PC-3 (cell line): ENCODE measurements around the gene ZFP36L2. TPM values are rescaled to one million over a fixed set of nuclear protein-coding genes. Genes with fewer than 3 reads are reported as not detected.

ENCODE experiments used
- ATAC-seq: fragments of 200-7000 bp; cut with Tn5 transposase; 2 replicates; pipeline ENCODE4 v1.9.1; 2020; ENCODE audit warnings: mild to moderate bottlenecking, moderate library complexity
- BruUV-seq: library from RNA; stranded (reverse); fragments of 400-500 nt; replicated peaks from 2 replicates; lab custom pipeline; 2021; lab: Mats Ljungman, UMichigan
- CTCF ChIA-PET: fragments of 300-600 bp; sonication (Branson Sonifier 250); formaldehyde crosslinking; loops from one replicate; lab custom pipeline; 2022; ENCODE audit warnings: antibody characterized with exemption; lab: Charles Lee
- POLR2A ChIA-PET: fragments of 300-600 bp; sonication (Branson Sonifier 250); formaldehyde crosslinking; loops from one replicate; lab custom pipeline; 2022; ENCODE audit warnings: antibody characterized with exemption; ENCODE audit not compliant: unreplicated experiment; lab: Charles Lee
- DNase-seq: peaks from one replicate; pipeline ENCODE4 v3.0.0-alpha.2; 2015
- H2AFZ ChIP-seq: fragments of 300-600 bp; sonication (generic); 2 replicates; pipeline ENCODE4 v1.6.0; 2016; ENCODE audit warnings: antibody characterized with exemption, low read length
- H3F3A ChIP-seq: fragments of 300-600 bp; sonication (generic); one replicate; pipeline ENCODE4 v1.6.0; 2017; ENCODE audit warnings: antibody characterized with exemption, low read length, control low read depth, mild to moderate bottlenecking; ENCODE audit not compliant: unreplicated experiment
- H3K27ac ChIP-seq: fragments of 300-600 bp; sonication (generic); 2 replicates; pipeline ENCODE4 v1.5.1; 2016; ENCODE audit warnings: mild to moderate bottlenecking, low read length
- H3K27me3 ChIP-seq: fragments of 300-600 bp; sonication (generic); 2 replicates; pipeline ENCODE4 v1.6.1; 2016; ENCODE audit warnings: low read length, mixed read lengths
- H3K36me3 ChIP-seq: fragments of 300-600 bp; sonication (generic); 2 replicates; pipeline ENCODE4 v1.6.1; 2016; ENCODE audit warnings: low read depth, mixed run types, low read length, mixed read lengths
- H3K4me1 ChIP-seq: fragments of 300-600 bp; sonication (generic); 2 replicates; pipeline ENCODE4 v1.5.1; 2016; ENCODE audit warnings: low read length; ENCODE audit not compliant: insufficient read depth
- H3K4me2 ChIP-seq: fragments of 300-600 bp; sonication (generic); 2 replicates; pipeline ENCODE4 v1.6.0; 2016; ENCODE audit warnings: low read length
- H3K4me3 ChIP-seq: fragments of 300-600 bp; sonication (generic); 2 replicates; pipeline ENCODE4 v1.5.1; 2016; ENCODE audit warnings: mild to moderate bottlenecking, low read length, mixed read lengths
- H3K79me2 ChIP-seq: fragments of 300-600 bp; sonication (generic); 2 replicates; pipeline ENCODE4 v1.6.1; 2017; ENCODE audit warnings: low read length, mixed read lengths
- H3K9ac ChIP-seq: fragments of 300-600 bp; sonication (generic); 2 replicates; pipeline ENCODE4 v1.6.0; 2016; ENCODE audit warnings: mild to moderate bottlenecking, low read length
- H3K9me2 ChIP-seq: fragments of 300-600 bp; sonication (generic); replicated peaks from 2 replicates; pipeline ENCODE4 v1.6.1; 2016; ENCODE audit warnings: mixed run types, low read length, mixed read lengths
- H3K9me3 ChIP-seq: fragments of 300-600 bp; sonication (generic); 2 replicates; pipeline ENCODE4 v1.6.1; 2016; ENCODE audit warnings: low read length, mixed read lengths
- H4K20me1 ChIP-seq: fragments of 300-600 bp; sonication (generic); 2 replicates; pipeline ENCODE4 v1.6.1; 2016; ENCODE audit warnings: low read length, mixed read lengths
- EZH2 ChIP-seq: fragments of 300-600 bp; sonication (generic); IDR thresholded peaks from one replicate; pipeline ENCODE4 v1.6.1; 2017; ENCODE audit warnings: antibody characterized with exemption, mild to moderate bottlenecking, low read length; ENCODE audit not compliant: unreplicated experiment
- EZH2phosphoT487 ChIP-seq: fragments of 300-600 bp; sonication (generic); IDR thresholded peaks from 2 replicates; pipeline ENCODE4 v1.6.1; 2018; ENCODE audit warnings: mild to moderate bottlenecking, antibody characterized with exemption, low read length, borderline replicate concordance
- intact Hi-C: fragments of 100-400 bp; cut with micrococcal nuclease; formaldehyde crosslinking; loops from 2 replicates; pipeline ENCODE4 v1.9.0; 2023
- total RNA-seq: library from RNA; depleted of rRNA; stranded (reverse); fragments of >200 nt; gene quantifications from 2 replicates; pipeline ENCODE4 v1.2.3, GENCODE V29; 2014
- TF ChIP-seq, protein P1 (sequence below): fragments of 300-600 bp; sonication (generic); conservative IDR thresholded peaks from 2 replicates; pipeline ENCODE4 v1.5.1; 2017; ENCODE audit warnings: antibody characterized with exemption, low read depth, mild to moderate bottlenecking, low read length

Gene ZFP36L2
- total RNA-seq, 1 experiment from 2014 or later: 14.8 TPM

DNA sequence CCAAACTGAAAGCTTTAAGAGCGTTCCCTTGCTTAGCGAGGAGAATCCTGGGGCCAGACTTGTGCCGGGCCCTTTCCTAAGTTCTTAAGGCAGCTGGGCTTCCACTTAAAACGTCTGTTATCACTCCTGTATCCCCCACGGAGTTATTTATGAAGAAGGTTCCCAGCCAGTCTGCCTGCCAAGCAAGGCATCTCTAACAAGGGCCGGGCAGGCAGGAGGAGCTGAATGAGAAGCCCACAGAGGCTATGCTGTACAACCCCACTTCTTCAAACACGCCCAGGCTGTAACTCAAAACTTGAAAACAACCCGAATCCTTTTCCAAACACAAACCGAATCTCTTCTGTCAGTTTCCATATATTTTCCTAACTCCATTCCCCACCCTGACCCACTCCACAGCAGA lies 39.0 kb upstream of the ZFP36L2 start:
- intact Hi-C loops: no loop called here
- Histone ChIP-seq H3F3A (no peaks in the 10 kb centered on the region), H3K9me2 (no peaks in the 10 kb centered on the region), H3K27ac (no peak overlapping the region), H3K4me2 (no peak overlapping the region), H3K4me1 (no peaks in the 10 kb centered on the region), H4K20me1 (no peaks in the 10 kb centered on the region), H3K4me3 (no peak overlapping the region), H3K9me3 (no peaks in the 10 kb centered on the region), H3K27me3 (no peaks in the 10 kb centered on the region), H3K79me2 (no peaks in the 10 kb centered on the region), H3K9ac (no peak overlapping the region), H3K36me3 (no peaks in the 10 kb centered on the region), H2AFZ (no peak overlapping the region)
- POLR2A ChIA-PET: no interaction called here
- BruUV-seq: no TSS peak
- TF ChIP-seq, protein P1, sequence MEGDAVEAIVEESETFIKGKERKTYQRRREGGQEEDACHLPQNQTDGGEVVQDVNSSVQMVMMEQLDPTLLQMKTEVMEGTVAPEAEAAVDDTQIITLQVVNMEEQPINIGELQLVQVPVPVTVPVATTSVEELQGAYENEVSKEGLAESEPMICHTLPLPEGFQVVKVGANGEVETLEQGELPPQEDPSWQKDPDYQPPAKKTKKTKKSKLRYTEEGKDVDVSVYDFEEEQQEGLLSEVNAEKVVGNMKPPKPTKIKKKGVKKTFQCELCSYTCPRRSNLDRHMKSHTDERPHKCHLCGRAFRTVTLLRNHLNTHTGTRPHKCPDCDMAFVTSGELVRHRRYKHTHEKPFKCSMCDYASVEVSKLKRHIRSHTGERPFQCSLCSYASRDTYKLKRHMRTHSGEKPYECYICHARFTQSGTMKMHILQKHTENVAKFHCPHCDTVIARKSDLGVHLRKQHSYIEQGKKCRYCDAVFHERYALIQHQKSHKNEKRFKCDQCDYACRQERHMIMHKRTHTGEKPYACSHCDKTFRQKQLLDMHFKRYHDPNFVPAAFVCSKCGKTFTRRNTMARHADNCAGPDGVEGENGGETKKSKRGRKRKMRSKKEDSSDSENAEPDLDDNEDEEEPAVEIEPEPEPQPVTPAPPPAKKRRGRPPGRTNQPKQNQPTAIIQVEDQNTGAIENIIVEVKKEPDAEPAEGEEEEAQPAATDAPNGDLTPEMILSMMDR: no peak
- TF ChIP-seq EZH2: no peak
- TF ChIP-seq EZH2phosphoT487: no peak
- no peak for DNase-seq
- CTCF ChIA-PET: no interaction called here
- no peak for ATAC-seq

DNA sequence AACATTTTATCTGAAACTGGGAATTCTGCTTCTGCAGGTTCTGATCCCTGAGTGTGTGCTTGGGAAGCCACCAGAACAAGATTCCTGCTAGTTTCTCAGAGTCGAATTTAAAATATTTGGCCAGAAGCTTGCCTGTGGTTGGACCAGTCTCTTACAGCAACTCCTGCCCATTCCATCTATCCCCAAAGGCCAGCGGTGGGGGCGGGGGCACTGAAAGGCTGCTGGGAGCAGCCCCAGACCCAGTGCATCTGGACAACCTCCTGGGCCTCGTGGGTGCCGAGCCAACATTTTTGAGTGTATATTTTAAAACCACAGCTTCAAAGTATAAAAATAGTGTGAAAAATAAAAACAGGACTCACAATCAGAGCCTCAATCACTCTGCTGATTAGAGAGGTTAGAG lies 38.6 kb upstream of the ZFP36L2 start:
- Histone ChIP-seq H3K36me3 (no peaks in the 10 kb centered on the region), H3K9me2 (no peaks in the 10 kb centered on the region), H3K27ac (no peak overlapping the region), H3K9me3 (no peaks in the 10 kb centered on the region), H4K20me1 (no peaks in the 10 kb centered on the region), H2AFZ (no peak overlapping the region), H3K4me2 (no peak overlapping the region), H3K9ac (no peak overlapping the region), H3F3A (no peaks in the 10 kb centered on the region), H3K4me3 (no peak overlapping the region), H3K4me1 (no peaks in the 10 kb centered on the region), H3K79me2 (no peaks in the 10 kb centered on the region), H3K27me3 (no peaks in the 10 kb centered on the region)
- no peak for TF ChIP-seq EZH2
- TF ChIP-seq, protein P1: no peak
- TF ChIP-seq EZH2phosphoT487: no peak
- CTCF ChIA-PET: no interaction called here
- no TSS peak for BruUV-seq
- intact Hi-C loops: no loop called here
- no peak for ATAC-seq
- POLR2A ChIA-PET: interaction anchor here (0.6 kb wide), 1 partner anchor 307 kb away, joined by 4 read pairs; no protein-coding TSS in a partner anchor
- DNase-seq: no peak

DNA sequence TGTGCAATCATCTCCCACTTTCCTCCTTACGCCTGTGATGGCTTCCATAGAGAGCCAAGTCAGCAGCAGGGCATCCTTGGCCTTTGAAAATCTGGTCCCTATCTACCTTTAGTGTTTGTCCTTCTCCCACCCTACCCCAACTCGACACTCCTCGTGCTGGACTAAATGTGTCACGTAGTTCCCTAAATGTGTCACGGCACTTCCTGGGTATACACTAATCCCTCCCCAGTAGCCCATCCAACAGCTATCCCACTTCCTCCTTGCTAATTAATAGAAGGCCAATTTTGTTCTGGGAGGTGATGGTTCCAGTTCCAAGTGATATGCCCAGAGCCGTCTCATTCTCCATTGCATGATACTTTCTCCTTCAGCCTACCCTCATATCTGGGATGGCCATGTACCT lies 36.5 kb upstream of the ZFP36L2 start:
- ChIA-PET POLR2A (no interaction called here), CTCF (no interaction called here)
- Histone ChIP-seq H3K9ac (no peak overlapping the region), H3K9me2 (no peaks in the 10 kb centered on the region), H3K27me3 (no peaks in the 10 kb centered on the region), H2AFZ (no peak overlapping the region), H3K36me3 (no peaks in the 10 kb centered on the region), H3K4me3 (no peak overlapping the region), H3K9me3 (no peaks in the 10 kb centered on the region), H3K4me1 (no peaks in the 10 kb centered on the region), H3K4me2 (no peak overlapping the region), H3K27ac (no peak overlapping the region), H3F3A (no peaks in the 10 kb centered on the region), H4K20me1 (no peaks in the 10 kb centered on the region), H3K79me2 (no peaks in the 10 kb centered on the region)
- intact Hi-C loops: no loop called here
- BruUV-seq: no TSS peak
- ATAC-seq (no peak), DNase-seq (no peak)
- TF ChIP-seq EZH2: no peak
- TF ChIP-seq, protein P1: no peak
- TF ChIP-seq EZH2phosphoT487: no peak
